Stimulated activated CD4-positive, alpha-beta T cell treated with anti-CD3 and anti-CD28 coated beads, Interleukin-12 subunit alpha, Interleukin-12 subunit beta, amount 100 ng/mL, for 48 hours (primary cell): ENCODE results near the gene PAM.
"Not testable (repeated sequence)": the region's sequence is repeated elsewhere in the genome, so short reads cannot be mapped to it uniquely, and the experiment has no call there.

Experiments used
- DNase-seq, 3 donors: peaks; one replicate each; pipeline ENCODE4 v3.0.0-alpha.2; 2020; ENCODE audit warnings: low read depth in 2 of 3, low spot score in 1 of 3

Gene PAM

DNA sequence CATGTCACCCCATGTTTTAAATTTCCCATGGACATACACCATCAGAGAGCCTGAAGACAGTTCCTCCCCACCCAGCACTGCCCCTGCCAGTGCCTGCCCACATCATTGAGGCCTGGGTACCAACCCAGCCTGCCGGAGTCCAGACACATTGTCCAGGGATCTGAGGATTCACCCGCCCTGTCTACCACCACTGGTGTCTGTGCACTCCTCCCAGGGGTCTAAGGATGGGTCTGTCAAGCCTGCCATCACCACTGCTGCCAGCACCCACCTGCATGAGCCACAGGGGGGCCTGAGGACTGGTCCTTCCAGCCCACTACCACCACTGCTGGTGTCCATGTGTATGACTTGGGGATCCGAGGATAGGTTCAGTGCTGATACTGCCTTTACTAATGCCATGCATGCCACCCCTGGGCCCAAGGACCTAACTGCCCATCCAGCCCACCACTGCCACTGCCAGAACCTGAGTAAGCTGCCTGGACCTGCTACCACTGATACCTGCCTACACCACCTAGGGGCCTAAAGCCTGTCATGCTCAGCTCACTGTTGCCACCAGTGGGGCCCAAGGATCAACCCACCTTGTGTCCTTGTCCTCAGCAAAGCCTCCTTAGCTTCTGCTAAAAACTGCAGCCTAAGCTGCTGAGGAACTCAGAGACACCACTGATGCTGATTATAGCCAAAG lies 227.0 kb downstream of the PAM start:
- DNase-seq: no peak

DNA sequence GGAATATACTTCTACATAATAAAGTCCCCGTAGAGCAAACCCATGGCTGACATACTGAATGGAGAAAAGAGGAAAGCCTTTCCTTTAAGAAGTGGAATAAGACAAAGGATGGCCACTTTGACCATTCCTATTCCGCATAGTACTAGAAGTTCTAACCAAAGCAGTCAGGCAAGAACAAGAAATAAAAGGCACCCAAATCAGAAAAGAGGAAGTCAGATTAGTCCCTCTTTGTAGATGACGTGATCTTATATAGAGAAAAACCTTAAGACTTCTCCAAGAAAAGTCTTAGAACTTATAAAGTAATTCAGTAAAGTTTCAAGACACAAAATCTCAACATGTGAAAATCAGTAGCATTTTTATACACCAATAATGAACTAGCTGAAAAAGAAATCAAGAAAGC lies 231.0 kb downstream of the PAM start:
- no peak for DNase-seq

DNA sequence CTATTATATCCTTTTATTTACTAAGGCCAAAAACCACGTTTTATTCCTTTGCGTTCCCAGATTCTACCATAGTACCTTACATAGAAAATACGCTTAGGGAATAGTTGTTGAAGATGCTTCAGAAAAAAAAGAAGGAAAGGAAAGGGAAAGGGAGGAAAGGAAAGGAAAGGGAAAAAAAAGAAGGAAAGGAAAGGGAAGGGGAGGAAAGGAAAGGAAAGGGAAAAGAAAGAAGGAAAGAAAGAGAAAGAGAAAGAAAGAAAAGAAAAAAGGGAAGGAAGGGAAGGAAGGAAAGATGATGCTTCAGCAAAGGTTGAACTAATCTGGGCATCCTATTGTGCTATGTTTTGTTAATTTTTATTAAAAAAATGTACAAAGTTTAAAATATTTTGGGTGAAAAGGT lies 233.4 kb downstream of the PAM start:
- DNase-seq: no peak

DNA sequence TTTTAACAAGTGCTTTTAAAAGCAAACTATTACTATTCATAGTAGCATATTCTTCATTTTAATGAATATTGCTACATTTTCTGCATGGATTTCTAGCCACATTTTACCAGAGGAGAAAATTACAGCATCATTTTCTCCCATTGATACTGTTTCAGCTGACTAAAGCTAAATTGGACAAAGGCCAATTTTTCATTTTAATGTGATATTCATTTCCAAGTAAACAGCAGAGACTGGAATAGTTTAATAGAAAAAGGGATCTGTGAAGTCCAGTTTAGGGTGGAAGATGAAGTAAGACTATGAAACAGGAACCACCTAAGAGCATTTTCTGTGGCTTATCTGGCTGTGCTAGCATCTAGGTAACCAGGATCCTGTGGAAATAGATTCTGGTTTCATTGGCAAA lies 236.7 kb downstream of the PAM start:
- DNase-seq: no peak

DNA sequence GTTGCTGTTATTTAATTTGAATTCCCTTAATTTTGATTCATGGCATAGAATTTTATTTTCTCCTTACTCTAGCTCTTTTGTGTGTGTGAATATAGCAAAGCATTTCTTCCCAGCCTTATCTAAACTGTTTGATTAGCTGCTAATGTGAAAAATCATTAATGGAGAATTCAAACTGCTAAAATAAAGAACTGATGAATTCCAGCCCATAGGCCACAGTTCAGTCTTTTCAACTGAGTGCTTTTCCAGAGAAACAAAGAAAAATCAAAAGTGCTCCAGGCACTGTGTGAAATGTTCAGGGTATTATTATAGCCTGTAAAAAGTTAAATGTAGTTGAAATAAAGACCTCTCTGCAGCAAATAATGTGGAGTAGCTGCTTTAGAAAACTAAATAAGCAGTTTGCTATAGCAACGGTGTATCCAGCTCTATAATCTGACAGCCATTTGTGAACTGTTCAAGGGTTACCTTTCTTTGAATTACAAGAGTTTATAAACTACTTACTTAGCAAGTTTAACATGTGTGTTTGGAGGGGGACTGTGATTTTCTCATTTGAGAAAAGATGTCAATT lies 241.0 kb downstream of the PAM start:
- DNase-seq: no peak

DNA sequence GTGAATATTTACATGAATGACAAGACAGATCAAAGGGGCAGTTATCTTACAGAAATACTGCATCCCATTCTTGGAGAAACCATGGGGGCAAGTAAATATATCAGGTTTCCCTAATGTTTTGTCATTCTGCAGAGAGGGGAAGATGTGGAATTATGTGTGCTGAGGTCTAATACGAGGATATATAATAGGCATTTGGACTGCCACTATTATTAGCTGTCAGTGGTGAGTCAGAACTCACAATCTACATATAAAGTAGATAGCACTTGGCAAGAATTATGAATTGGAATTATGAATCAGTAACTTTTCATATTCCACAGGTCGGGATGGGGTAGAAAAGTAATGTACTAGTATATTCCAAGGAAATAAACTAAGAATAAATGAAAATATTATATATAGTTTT lies 243.1 kb downstream of the PAM start:
- no peak for DNase-seq

DNA sequence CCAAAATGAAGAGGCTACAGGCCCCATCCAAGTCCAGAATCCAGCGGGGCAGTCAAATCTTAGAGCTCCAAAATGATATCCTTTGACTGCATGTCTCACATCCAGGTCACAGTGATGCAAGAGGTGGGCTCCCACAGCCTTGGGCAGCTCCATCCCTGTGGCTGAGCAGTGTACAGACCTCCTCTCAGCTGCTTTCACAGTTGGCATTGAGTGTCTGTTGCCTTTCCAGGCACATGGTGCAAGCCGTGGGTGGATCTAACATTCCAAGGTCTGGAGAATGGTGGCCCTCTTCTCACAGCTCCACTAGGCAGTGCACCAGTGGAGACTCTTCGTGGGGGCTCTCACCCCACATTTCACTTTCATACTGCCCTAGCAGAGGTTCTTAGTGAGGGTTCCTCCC lies 244.1 kb downstream of the PAM start:
- no peak for DNase-seq

DNA sequence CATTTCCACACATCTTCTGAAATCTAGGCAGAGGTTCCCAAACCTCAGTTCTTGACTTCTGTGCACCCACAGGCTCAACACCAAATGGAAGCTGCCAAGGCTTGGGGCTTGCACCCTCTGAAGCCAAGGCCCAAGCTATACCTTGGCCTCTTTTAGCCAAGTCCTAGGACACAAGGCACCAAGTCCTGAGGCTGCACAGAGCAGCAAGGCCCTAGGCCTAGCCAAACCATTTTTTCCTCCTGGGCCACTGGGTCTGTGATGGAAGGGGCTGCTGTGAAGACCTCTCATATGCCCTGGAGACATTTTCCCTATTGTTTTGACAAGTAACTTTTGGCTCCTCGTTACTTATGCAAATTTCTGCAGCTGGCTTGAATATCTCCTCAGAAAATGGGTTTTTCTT lies 244.5 kb downstream of the PAM start:
- DNase-seq: not testable (repeated sequence)

DNA sequence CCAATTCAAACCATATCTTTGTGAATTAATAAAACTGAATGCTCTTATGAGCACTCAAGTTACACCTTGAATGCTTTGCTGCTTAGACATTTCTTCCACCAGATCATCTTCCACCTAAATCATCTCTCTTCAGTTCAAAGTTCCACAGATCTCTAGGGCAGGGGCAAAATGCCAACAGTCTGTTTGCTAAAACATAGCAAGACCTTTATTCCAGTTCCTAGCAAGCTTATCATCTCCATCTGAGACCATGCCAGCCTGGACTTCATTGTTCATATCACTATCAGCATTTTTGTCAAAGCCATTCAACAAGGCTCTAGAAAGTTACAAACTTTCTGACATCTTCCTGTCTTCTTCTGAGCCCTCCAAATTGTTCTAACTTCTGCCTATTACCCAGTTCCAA lies 245.0 kb downstream of the PAM start:
- no peak for DNase-seq

DNA sequence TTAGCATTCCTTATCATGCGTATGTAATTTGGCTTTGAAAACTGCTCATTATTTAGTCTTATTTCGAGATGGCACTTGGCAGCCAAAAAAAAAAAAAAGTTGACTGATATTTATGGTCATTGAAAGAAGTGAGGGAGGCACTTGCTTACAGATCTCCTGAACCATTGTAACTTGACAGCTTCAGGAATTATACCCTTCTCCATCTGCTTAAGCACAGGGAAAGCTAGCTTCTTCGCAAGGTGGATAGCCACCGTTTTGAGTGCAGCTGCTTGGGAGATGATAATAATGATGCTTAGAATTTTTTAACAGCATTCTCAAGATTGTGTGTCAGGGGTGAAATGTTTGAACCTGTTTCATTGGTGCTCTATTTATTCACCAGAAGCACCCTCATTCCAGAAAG lies 248.8 kb downstream of the PAM start:
- no peak for DNase-seq

DNA sequence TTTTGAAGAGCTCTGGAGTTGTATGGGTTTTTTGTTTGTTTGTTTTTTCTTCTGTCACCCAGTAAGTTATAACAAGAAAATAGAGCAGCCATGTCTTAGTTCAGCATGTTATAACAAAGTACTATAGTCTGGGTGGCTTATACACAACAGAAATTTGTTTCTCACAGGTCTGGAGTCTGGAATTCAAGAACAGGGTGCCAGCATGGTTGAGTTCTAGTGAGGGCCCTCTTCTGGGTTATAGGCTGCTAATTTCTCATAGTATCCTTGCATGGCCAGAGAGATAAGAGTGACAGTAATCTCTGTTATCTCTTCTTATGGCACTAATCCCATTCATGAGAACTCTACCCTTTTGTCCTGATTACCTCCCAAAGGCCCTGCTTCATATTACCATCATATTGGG lies 250.2 kb downstream of the PAM start:
- no peak for DNase-seq

DNA sequence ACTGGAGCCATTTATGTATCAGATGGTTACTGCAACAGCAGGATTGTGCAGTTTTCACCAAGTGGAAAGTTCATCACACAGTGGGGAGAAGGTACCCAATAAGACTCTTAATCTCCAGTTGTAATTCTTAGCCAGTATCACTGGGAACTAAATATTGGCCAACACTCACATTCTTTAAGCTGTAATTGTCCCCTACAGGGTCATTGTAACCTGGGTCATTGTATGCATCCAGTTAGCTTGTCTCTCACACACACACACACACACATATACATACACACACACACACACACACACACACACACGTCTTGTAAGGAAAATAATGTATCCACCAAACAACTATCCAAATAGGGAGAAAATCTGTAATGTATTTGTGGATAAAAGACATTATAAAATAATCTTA lies 251.8 kb downstream of the PAM start:
- no peak for DNase-seq

DNA sequence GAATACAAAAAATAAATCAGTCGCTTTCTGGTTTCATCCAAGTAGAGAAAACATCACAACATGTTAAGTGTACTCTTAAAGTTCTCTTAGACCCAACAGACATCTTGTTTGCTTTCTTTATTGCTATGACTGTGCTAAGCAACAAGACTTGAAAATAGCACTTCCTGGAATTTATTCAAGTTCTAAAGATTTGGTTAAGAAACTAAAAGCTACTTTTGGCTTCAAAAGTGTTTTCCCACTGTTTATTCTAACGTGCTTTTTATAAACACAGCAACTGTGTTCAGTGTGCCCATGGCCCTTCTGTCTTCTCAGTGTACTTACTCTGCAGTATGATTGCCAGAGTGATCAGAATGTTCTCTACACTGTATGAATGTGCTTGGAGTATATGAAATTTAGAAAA lies 255.1 kb downstream of the PAM start:
- DNase-seq: no peak

DNA sequence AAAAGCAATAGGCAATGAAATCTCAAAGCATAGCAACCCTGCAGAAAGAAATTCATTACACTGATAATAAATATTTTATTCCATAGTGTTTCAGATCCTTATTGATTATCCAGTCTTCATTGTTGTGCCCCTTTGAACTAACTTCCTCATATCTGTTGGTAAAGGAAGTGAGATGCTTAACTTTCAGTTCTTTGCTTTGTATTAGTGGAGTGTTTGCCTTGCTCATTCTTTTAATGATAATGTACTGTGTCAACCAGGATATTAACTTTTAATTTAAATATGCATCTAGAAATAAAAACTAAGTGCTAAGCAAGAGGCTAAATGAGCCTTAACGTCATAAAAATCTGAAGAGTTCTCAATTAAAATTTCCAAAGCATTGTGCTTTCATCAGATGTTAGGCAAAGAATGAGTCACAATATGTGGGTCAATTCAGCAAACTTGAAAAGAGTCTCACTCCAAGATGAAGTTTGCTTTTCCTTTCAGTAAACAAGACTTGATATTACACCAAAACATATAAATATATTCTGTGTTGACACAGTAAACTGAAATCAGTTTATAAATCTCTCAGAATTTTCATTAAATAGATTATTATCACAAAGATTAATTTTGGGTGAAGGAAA lies 258.9 kb downstream of the PAM start:
- DNase-seq: no peak

DNA sequence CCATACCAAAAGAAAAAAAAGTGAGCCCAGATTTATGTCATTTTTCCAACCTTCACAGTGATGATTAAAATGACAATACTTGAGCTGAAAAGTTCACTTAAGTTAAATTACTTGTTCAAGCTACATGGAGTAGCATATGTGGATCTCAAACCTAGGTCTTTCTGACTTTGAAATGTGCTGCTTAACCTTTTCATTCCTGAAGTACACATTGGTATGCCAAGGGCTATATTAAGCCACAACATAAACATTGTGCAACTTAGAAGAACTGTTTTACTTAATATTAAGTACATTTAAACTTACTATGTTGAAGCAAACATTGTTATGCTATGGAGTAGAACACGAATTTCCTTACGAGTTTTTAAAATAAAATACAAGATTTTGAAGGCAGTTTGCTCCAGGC lies 259.9 kb downstream of the PAM start:
- no peak for DNase-seq

DNA sequence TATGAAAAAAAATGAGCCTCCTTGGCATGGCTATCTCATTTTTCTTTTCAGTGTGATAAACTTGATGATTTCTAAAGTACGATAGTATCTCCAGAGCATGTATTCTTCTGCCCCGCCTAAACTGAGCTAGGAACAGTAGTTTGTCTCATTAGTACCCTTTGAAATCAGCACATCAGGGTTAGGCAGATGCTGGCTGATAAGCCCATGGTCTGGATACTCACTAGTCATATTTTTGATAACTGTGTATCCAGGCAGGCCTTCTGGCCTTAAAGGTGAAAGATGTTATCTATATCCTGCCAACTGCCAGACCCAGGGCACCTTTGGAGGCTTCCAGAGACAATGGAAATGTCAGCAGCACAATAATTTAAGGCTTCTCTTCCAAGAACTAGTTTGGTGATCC lies 261.1 kb downstream of the PAM start:
- DNase-seq: no peak

DNA sequence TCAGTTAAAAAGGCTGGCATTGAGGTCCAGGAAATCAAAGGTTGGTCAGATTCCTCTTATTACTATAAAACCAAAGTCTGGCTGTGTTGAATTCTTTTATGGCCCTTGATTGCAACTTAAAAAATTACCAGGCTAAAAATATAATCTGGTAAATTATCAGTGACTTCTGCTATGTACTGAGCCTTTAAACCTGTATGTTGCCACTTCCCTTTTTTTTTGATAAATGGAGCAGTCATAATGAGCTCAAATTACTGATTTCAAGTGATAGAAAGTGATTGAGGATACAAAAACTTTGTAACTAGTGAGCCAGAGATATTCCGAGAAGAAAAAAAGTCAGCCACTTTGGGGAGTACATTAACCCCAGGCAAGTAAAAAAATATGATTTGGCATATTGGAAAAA lies 264.7 kb downstream of the PAM start:
- no peak for DNase-seq

DNA sequence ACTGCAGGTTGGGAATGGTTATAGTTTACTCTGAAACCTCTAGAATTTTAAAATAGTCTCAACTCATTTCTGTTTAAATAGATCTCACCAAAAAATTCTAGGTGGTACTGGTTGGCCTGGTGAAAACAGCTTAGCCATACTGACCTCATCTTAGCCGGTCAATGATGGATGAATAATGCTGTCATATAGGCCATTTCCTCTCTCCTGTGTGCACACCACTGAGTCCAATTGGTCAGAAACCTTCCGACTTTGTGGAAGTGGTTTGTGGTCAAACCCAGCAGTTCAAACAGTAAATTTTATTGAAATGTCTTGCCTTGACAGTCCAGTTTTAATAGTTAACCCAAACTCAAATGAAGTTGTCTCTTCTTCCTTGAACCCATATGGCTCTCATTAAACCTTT lies 266.2 kb downstream of the PAM start:
- no peak for DNase-seq

DNA sequence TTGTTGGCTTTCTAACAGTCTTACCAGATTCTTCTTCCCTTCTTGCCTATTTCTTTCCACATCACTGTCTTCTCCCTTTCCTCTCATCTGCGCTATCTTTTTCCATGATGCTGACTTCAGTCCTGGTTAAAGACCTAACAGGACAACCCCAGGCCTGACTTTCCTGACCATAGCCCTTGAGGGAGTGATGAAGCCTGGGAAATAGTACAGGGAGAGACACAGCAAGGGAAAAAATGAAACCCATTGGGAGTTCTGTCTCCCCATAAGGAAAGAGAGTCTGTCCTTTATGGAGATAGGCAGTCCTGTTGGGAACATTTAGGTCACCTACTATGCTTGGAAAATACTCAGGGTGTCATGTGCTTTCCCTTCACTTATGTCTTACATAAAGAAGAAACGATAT lies 272.2 kb downstream of the PAM start:
- no peak for DNase-seq

DNA sequence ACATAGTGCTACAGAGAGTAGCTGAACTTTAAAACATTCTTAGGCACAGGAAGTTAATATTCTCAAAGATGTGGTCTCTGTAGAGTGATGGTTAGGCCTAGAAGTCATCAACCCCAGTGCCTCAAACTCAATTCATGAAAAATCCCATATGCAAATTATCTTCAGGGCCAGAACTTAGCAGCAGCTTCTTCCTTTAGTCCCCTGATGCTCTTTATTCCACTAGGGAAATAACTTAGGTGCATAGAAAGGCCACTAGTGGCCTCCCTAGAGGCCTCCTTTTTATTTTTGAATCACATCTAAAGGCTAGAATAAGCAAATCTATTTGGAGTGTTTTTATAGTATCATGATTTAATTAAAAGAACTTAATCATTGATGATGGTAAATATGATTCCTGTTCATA lies 276.5 kb downstream of the PAM start:
- DNase-seq: no peak

DNA sequence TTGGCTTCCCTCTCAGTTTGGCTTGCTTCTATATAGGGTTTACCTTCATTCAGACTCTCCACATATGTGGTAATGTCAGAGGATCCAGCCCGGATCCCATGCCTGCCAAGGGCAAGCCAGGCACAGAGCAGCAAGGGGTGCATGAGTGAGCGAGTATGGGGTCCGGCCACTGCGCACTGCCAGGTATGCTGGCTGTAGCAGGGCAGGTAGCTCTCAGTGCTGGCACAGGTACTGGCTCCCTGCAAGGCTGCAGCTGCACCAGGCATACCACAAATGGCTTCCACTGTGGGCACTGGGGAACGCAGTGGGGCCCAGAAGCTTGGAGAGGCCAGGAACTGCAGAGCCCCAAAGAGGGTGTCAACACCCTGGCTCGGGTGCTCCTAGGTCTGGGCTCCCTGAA lies 278.6 kb downstream of the PAM start:
- no peak for DNase-seq

DNA sequence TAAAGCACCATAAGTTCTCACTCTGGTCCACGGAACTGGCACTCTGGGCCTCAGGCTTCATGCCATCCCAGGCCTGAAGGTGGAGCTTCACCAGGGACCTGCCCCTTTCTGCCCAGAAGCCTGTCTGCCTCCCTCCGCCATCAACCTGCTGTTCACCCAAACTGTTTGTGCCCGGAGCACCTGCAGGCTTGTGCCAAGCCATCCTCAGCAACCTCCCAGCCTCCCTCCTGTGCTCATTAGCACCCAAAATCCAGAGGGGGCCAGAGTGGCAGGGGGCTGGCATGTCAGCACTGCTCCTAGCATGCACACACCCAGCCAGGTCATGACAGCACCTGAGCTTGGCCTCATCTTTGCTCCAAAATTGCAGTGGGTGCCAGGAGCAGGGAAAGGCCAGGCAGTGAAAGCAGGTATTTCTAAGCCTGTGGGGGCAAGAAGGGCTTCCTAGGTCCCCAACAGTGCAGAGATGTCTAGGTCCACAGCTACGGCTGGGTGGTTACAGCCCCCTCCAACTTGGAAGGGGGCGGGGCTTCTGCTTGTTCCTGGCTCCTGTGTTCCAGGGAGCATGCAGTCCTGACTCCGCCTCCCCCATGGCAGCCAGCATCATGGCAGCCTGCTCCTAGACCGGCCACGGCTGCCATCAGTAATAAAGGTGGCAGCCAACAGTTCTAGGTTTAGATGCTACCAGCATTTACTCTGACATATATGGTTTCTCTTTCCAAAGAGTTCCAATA lies 279.7 kb downstream of the PAM start:
- DNase-seq: no peak
